Effector CD4-positive, alpha-beta T cell (primary cell): ENCODE results near the gene HUS1B.
"Not testable (repeated sequence)": the region's sequence is repeated elsewhere in the genome, so short reads cannot be mapped to it uniquely, and the experiment has no call there.

Experiments used
- DNase-seq: peaks from one replicate; pipeline ENCODE4 v3.0.0-alpha.2; 2020
- total RNA-seq: gene quantifications from one replicate; lab custom pipeline; 2026; lab: John Stamatoyannopoulos, UW

The HUS1B gene
- 3.0 reads per million, percentile 10 among the genes with 10 or more reads in this experiment for total RNA-seq

DNA sequence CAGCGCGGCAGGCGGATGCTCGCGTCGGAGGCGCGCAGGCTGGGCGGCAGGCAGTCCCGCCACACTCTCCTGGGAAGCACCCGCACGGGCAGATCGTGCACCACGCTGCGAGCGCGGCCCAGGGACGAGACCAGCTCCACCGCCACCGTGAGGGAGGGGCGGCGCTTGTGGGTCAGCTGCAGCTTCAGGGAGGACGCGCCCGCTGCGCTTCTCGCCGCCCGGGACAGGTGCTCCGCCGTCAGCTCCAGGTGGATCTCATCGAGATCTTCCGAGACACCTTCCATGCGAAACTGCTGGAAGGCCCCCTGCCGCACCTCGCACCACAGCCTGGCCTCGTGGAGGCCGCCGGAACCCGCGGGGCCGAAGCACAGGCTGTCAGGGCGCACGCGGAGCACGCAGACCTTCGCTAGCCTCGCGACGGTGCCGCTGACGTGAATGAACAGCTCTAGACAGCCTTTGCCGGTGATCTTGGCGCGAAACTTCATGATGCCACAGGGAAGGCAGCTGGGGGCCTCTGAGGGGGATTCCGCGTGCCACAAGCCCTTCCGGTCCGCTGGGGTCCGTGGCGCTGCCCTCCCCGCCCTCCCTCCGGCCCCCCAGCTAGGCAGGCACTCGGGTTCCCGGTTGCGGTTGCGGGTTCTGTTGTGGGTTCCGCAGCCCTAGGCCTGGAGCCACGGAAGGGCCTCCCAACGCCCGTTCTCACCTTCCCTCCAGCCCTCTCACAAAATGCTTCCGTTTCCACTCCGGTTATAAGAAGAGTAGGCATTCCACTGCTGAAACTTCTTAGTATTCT, at the start of gene HUS1B:
Gene HUS1B (minus strand): TSS at position 641 of the 793 bp plus-strand sequence. CDS start 156 bp downstream, at position 485.
- DNase-seq: no peak

DNA sequence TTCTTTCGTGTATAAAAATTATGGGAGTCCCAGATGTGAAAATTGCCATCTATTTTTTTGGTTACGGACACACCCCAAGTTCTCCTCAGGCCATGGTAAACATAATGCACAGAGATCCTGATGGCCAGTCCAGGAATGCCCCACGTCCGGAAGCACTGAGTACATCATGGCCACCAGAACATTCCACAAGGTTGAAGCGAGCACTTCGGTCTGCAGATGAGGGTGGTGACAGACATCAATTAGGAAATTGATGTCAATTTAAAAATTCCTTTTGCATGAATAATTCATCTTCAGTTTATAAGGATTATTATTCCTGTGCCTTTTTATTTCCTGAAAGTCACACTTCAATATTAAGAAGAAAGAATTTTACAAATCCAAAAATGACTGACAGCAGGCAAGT, 49.2 kb upstream of the HUS1B start:
- DNase-seq: no peak

- no peak for DNase-seq
Measured at GRCh38 chr6:705047-705446, 48.1 kb upstream of the HUS1B start.

- no peak for DNase-seq
Measured at GRCh38 chr6:704046-704445, 47.1 kb upstream of the HUS1B start.

- DNase-seq: no peak
Measured at GRCh38 chr6:703552-703951, 46.7 kb upstream of the HUS1B start.

DNA sequence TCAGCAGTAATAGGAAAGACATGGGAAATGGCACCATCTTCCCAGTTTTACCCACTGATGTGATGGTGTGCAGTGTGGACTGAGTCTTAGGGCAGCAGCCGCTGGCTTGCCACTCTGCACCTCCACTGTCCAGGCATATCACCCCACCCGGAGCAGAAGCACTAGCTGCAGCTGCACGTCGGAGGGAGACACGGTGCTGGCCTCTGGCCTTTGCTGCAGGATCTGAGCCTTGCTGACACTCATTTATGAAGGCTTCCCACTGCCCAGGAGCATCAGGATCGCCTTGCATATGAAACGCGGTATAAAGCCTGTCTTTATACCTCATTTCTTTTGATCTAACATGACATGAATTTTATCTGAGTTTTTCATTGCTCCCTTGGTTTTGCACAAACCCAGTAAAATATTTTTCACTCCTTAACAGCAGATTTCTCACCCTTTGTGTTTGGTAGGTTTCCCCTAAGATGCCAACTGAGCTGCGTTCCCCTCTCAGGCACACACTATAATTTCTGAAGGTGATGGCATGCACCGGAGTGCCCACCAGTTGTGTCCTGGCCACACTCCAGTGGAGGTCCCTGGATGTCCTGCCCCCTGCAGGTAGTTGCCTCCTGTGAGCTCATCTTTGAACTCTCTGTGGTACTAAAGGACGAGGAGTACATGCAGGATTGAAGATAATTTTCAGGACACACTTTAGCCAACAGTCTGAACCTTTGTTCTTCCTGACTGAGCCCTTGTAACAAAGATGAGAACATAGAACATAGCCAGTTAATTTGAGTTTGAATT, 45.0 kb upstream of the HUS1B start:
- no peak for DNase-seq

- DNase-seq: no peak
Measured at GRCh38 chr6:701215-701614, 44.3 kb upstream of the HUS1B start.

GRCh38 chr6:700490-700889, 43.6 kb upstream of the HUS1B start:
- DNase-seq: no peak

GRCh38 chr6:699319-699718, 42.4 kb upstream of the HUS1B start:
- DNase-seq: no peak

DNA sequence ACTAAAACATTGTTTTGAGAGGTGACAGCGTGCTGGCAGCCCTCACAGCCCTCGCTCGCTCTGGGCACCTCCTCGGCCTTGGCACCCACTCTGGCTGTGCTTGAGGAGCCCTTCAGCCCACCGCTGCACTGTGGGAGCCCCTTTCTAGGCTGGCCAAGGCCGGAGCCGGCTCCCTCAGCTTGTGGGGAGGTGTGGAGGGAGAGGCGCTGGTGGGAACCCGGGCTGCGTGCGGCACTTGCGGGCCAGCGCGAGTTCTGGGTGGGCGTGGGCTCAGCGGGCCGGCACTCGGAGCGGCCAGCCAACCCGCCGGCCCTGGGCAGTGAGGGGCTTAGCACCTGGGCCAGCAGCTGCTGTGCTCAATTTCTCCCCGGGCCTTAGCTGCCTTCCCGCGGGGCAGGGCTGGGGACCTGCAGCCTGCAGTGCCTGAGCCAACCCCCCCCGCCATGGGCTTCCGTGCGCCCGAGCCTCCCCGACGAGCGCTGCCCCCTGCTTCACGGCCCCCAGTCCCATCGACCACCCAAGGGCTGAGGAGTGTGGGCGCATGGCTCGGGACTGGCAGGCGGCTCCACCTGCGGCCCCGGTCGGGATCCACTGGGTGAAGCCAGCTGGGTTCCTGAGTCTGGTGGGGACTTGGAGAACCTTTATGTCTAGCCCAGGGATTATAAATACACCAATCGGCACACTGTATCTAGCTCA, 37.7 kb upstream of the HUS1B start:
- not testable (repeated sequence) for DNase-seq

DNA sequence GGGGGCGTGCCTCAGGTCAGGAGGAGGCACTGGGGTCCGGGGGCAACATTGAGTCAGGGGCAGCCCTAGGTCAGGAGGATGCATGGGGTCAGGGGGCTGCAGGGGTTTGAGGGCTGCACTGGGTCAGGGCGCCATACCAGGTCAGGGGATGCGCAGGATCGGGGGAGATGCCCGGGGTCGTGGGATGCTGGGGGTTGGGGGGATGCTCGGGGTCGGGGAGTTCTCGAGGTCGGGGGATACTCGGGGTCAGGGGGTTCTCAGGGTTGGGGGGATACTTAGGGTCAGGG, 36.8 kb upstream of the HUS1B start:
- no peak for DNase-seq

DNA sequence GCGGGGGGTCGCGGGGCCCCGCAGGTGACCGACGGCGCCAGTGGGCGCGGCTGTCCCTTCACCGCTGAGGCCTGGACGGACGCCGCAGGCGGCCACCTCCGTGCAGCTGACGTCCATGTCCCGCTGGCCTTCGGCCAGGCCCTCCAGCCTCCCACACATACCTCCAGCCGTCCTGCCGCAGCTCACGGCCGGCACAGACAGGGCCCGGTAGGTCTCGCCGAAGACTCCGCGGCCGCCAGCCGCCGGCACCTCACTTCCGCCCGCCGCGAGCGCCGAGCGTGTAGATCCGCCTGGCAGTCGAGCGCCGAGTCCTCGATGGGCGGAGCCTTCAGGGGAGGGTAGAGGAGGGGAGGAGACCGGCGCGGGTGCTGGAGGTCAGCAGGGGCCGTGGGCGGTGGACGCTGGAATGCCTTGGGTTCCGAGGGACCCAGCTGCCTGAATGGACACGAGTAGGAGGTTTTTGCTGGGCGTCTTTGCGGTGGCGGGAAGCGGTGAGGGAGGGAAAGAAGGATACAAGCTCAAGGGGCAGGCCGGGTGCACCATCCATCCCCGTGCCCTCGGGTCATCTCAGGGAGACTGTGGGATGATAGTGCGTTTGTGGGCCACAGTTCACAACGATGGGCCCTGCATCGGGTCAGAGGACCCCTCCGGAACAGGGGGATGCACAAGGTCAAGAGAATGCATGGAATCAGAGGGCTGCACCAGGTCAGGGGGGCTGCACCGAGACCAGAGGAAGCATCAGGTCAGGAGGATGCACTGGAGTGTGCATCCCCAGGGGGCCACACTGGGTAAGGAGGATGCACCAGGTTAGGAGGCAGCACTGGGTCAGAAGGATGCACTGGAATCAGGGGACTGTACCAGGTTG, 36.2 kb upstream of the HUS1B start, which contains the start of gene EXOC2:
Gene EXOC2 (minus strand): TSS at position 282 of the 865 bp plus-strand sequence. CDS start 55,321 bp downstream, outside the sequence.
- DNase-seq: peak; percentile 79

DNA sequence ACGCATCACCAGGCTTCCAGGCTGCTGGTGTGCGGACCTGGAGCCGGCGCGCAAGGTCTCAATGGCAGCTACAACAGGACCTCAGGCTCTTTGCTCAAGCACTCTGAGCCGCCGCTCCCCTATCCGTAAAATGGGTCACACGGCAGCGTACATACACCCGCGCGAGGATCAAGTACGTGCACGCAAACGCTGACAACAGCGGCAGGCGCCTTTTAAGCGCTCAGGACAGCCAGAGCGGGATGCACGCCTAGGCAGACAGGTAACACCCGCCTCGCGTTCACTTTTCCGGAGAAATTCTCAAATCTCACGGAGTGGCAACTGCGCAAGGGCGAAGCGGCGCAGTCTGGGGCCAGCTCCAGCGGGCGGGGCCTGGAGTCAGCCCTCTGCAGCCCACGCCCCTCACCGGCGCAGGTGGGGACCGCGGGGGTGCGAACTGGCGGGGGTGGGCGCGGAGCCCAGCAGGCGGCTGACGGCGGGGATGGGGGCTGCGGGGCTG, 35.5 kb upstream of the HUS1B start:
- peak; percentile 72 for DNase-seq

DNA sequence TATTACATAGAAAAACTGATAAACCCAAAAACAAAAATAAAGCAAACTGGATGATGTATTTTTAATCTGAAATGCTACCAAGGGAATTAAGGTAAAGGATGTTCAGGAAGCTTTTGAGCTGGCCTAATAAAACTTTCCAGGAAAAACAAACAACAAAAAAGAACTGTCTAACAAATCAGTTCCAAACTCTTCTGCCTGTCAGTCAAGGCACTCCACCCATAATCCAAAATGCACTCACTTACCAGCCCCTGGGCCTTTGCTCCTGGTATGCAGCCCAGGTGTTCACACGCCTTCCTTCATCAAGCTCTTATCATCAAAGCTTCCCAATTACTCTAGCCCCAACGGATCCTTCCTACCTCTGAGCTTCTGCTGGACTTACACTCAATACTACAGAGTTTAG, 32.3 kb upstream of the HUS1B start:
- no peak for DNase-seq

- no peak for DNase-seq
Measured at GRCh38 chr6:686497-686896, 29.6 kb upstream of the HUS1B start.

DNA sequence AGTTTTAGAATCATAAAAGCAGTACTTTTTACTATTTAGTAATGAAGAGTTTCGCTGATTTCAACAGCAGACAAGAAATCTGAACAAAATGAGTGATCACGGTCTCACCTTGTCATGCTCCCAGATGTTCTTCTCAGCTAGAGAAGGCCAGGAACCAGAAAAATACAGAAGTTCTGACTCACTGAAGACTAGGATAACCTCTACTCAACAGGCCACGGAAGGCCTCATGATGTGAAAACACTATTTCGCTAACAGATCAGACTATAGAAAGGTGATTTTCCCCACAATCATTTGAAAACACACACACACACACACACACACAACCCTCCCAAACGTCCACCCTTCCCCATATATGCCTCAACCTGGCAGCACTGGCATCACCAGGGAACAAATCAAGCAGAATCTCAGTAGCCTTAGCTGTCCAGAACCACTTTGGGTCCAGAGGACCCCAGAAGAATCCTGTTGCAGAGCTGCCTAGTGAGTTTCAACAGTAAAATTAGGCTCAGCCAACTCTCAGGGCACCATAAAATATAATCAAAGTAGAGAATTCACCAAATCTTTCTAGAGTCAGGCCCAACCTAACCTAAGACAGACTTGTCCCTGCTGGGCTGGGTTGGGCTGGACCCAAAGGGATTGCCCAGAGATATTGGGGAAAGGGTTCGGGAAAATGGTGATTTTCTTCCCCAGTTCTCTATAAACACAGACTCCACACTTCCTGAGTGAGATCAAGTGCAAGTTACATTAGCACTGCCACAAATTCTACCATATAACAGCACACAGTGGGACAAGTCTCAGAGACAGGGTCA, 28.1 kb upstream of the HUS1B start:
- no peak for DNase-seq

GRCh38 chr6:683742-684440, 27.0 kb upstream of the HUS1B start:
- DNase-seq: no peak

DNA sequence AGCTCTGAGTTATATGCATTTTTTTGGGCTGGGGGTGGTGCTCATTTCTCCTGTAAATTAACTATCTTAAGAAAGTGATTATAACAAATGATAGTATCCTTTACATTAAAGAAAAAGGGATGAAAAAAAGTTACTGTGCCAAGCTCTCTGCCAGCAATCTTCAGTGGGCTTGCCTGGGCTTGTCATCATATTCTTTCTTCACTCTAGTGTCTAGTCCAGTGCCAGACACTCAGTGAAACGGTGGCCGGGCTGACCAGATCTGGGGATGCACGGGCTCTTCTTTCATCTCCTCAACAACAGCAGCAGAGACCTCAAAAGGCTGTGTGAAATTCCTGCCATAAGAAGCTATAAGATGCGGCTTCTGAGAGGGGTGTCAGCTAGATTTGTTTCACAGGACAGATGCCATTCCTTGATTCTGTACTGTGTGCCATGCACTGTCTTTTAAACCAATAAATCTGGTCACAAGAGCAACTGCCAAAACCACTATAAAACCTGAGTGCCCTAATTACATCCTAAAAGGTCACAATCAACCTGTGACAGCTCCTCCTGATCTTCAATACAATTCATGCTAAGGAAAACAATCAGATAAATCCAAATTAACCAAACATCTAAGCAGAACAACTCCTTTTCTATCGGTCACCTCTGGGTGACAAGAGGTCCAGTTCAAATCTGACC, 23.9 kb upstream of the HUS1B start:
- DNase-seq: no peak

GRCh38 chr6:680251-680650, 23.4 kb upstream of the HUS1B start:
- DNase-seq: no peak

DNA sequence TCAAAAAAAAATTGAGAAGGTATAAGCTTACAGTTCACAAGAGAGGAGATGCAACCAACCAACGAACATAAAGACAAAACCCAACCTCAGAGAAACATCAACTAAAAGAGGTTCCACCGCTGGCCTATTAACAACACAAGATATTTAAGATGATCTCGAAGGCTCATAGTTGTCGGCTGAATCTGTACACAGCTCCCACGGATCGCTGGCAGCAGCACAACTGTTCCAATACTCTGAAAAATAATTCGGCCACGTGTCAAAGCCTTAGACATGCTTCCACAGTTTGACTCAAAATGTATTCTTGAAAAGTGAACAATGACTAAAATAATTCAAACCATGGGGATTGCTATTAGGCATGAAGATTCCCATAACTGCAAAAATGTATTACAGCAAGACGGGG, 22.4 kb upstream of the HUS1B start:
- no peak for DNase-seq
